ENCODE measurements around the gene FEN1. TPM values are rescaled to one million over a fixed set of nuclear protein-coding genes. Genes with fewer than 3 reads are reported as not detected.
A peak's percentile ranks its signal among the peaks of the same experiment; 100 is the strongest.

The FEN1 gene
- total and polyA plus RNA-seq, 2 of the 13 experiments (the other 11 are each of a cell fraction or from before 2014, with no cell fraction given) = 12.4 to 102 TPM

- ATAC-seq = peak; percentile 40
- H3K4me3 ChIP-seq (replicated peaks in 1 of 3; ENCODE audit: insufficient read depth in 1 of 3, low read depth in 2 of 3, low read length in 3 of 3) = peak overlapping the region; percentile 22 to 68 (median 43)
- TF ChIP-seq ZFX (CRISPR knock-in tag; IDR thresholded peaks at IDR 0.05; ENCODE audit: low read depth) (peak; percentile 15; the same call in 1 of the 2 replicates), MED13 (CRISPR knock-in tag; IDR thresholded peaks at IDR 0.05) (no peak), ZNF256 (CRISPR knock-in tag; conservative IDR thresholded peaks at IDR 0.05) (no peak), ZBTB7A (CRISPR knock-in tag; IDR thresholded peaks at IDR 0.05) (no peak), IKZF4 (CRISPR knock-in tag; IDR thresholded peaks at IDR 0.05; ENCODE audit: borderline replicate concordance, low read depth, not compliant biosample characterization) (no peak), BORCS8-MEF2B (CRISPR knock-in tag; IDR thresholded peaks at IDR 0.05) (no peak), ZNF318 (CRISPR knock-in tag; IDR thresholded peaks at IDR 0.05) (0 out of 2 replicates have a peak, but pooled peaks have one; percentile 20)
- TF ChIP-seq, protein P1, sequence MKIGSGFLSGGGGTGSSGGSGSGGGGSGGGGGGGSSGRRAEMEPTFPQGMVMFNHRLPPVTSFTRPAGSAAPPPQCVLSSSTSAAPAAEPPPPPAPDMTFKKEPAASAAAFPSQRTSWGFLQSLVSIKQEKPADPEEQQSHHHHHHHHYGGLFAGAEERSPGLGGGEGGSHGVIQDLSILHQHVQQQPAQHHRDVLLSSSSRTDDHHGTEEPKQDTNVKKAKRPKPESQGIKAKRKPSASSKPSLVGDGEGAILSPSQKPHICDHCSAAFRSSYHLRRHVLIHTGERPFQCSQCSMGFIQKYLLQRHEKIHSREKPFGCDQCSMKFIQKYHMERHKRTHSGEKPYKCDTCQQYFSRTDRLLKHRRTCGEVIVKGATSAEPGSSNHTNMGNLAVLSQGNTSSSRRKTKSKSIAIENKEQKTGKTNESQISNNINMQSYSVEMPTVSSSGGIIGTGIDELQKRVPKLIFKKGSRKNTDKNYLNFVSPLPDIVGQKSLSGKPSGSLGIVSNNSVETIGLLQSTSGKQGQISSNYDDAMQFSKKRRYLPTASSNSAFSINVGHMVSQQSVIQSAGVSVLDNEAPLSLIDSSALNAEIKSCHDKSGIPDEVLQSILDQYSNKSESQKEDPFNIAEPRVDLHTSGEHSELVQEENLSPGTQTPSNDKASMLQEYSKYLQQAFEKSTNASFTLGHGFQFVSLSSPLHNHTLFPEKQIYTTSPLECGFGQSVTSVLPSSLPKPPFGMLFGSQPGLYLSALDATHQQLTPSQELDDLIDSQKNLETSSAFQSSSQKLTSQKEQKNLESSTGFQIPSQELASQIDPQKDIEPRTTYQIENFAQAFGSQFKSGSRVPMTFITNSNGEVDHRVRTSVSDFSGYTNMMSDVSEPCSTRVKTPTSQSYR (CRISPR knock-in tag; IDR thresholded peaks at IDR 0.05; ENCODE audit: borderline replicate concordance) = no peak
- TF ChIP-seq, protein P2, sequence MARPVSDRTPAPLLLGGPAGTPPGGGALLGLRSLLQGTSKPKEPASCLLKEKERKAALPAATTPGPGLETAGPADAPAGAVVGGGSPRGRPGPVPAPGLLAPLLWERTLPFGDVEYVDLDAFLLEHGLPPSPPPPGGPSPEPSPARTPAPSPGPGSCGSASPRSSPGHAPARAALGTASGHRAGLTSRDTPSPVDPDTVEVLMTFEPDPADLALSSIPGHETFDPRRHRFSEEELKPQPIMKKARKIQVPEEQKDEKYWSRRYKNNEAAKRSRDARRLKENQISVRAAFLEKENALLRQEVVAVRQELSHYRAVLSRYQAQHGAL (CRISPR knock-in tag; IDR thresholded peaks at IDR 0.05; ENCODE audit: not compliant biosample characterization) = no peak
- TF ChIP-seq, protein P3, sequence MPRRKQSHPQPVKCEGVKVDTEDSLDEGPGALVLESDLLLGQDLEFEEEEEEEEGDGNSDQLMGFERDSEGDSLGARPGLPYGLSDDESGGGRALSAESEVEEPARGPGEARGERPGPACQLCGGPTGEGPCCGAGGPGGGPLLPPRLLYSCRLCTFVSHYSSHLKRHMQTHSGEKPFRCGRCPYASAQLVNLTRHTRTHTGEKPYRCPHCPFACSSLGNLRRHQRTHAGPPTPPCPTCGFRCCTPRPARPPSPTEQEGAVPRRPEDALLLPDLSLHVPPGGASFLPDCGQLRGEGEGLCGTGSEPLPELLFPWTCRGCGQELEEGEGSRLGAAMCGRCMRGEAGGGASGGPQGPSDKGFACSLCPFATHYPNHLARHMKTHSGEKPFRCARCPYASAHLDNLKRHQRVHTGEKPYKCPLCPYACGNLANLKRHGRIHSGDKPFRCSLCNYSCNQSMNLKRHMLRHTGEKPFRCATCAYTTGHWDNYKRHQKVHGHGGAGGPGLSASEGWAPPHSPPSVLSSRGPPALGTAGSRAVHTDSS (CRISPR knock-in tag; conservative IDR thresholded peaks at IDR 0.05) = no peak
Observed at GRCh38 chr11:61747967-61748285, 44.8 kb upstream of the FEN1 start.

More at GRCh38 chr11:61747967-61748285, 44.8 kb upstream of the FEN1 start:
- CTCF ChIA-PET (ENCODE audit: low intra/inter-chr PET ratio, low total read pairs) = interaction anchor here (0.6 to 3.4 kb wide), 5 partner anchors 20 to 396 kb away, joined by 3 to 38 read pairs (median 24); no protein-coding TSS in a partner anchor
- BruUV-seq (replicated peaks) = no TSS peak
- peak overlapping the region; percentile 56 for H3K9ac ChIP-seq (ENCODE audit: insufficient read depth, low read depth, low read length)
- H4K20me1 ChIP-seq (ENCODE audit: insufficient read depth, low read length) = no peaks in the 10 kb centered on the region
- peaks cover 4% of the 10 kb centered on the region for H3K79me2 ChIP-seq (ENCODE audit: insufficient read depth, low read length)
- no peak overlapping the region for H3K27ac ChIP-seq (ENCODE audit: extremely low read length, insufficient read depth, low read length)
- 0% methylated on average over 2 of the region's 3 CpGs for WGBS (ENCODE audit: low lambda C conversion rate)
- FAIRE-seq = no peak
- no peaks in the 10 kb centered on the region for H3K9me3 ChIP-seq (ENCODE audit: low read length)
- no peak for DNase-seq (ENCODE audit: low spot score)
- H3K4me1 ChIP-seq (ENCODE audit: insufficient read depth, low read length) = peaks cover 54% of the 10 kb centered on the region
- intact Hi-C loops (cut with micrococcal nuclease; ENCODE audit: unreplicated experiment) = loop anchor here (1.0 to 2.0 kb wide), 3 partner anchors 21 to 40 kb away; no protein-coding TSS in a partner anchor
- peak overlapping the region; percentile 94 for H3K4me2 ChIP-seq (ENCODE audit: low read depth, low read length)
- peak overlapping the region; percentile 66 for H2AFZ ChIP-seq (ENCODE audit: low read length)
- POLR2A ChIA-PET = interaction anchor here (1.0 to 6.2 kb wide), 11 partner anchors 9 to 202 kb away, joined by 3 to 43 read pairs (median 8); partner anchors contain the start of genes FEN1 and TMEM258
- in situ Hi-C loops (cut with HindIII; ENCODE audit: extremely low pct_ligation_motif_present, low pct_unique_long_range_greater_than_20kb) = loop anchor here (5.0 kb wide), 1 partner anchor 34 kb away; no protein-coding TSS in a partner anchor
- H3K27me3 ChIP-seq (ENCODE audit: control insufficient read depth in 1 of 2, insufficient read depth in 2 of 2, low read length in 2 of 2) = no peaks in the 10 kb centered on the region
- no peaks in the 10 kb centered on the region for H3K36me3 ChIP-seq (replicated peaks in 1 of 2; ENCODE audit: control insufficient read depth in 1 of 2, insufficient read depth in 2 of 2, low read length in 2 of 2)
